HG03025 (cell line): ENCODE data around the gene AMPD1.

ENCODE experiments used
- ATAC-seq: cut with Tn5 transposase; IDR thresholded peaks from one replicate; pipeline ENCODE4 v1.9.1; 2021; ENCODE audit warnings: mild to moderate bottlenecking, moderate library complexity; ENCODE audit not compliant: unreplicated experiment, low FRiP score

The AMPD1 gene

DNA sequence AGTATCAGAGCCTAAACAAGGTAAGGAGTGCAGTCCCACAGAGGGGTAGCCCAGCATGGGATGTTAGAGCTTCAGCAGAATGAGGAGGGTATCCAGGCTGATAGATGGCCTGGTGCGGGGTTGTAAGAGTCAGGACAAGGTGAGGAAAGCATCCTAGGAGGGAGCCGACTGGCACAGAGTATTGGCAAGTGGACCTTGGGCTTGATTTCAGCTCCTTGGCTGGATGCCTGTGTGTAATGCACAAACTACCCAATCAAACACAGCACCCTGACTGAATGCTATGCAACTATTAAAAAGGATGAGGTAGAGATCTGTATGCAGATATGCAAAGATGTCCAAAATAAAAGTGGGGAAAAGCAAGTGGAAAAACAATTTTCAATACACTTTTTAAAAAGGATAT lies 43.5 kb downstream of the AMPD1 start:
- no peak for ATAC-seq

DNA sequence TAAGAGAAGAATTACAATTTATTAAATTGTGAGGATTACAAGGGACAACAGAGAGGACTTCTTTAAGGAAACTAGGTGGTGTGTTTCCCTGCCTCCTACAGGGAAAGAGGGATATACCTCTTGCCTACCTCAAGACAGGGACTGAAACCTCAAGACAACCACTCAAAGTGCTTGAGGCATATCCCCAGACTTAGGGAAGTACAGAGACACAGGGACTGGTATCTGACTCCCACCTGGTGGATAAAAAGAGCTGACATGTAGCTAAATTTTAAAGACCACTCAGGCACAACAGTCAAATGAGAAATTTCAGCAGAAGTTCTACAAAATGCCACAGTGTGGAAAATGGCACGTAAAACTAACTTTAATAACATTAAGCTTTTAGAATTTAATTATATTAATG lies 46.8 kb downstream of the AMPD1 start:
- ATAC-seq = no peak

DNA sequence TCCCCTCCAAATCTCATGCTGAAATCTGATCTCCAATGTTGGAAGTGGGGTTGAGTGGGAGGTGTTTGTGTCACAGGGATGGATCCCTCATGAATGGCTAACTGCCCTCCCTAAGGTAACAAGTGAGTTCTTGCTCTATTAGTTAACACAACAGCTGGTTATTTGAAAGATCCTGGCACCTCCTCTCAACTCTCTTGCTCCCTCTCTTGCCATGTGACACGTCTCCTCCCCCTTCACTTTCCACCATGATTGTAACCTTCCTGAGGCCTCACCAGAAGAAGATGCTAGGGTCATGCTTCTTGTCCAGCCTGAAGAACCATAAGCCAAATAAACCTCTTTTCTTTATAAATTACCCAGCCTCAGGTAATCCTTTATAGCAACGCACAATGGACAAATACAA lies 54.0 kb downstream of the AMPD1 start:
- ATAC-seq = no peak

DNA sequence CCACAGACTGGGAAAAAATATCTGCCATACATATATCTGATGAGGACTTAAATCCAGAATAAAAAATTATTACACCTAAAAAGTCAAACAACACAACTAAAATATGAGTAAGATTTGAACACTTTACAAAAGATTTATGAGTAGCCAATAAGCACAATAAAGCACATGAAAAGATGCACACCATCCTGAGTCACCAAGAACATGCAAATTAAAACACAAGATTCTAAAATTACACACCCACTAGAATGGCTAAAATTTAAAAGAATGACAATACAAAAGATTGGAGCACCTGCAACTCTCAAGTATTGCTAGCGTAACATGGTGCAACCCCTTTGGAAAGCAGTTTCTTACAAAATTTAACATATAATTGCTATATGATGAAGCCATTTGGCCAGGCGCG lies 56.4 kb downstream of the AMPD1 start:
- no peak for ATAC-seq

DNA sequence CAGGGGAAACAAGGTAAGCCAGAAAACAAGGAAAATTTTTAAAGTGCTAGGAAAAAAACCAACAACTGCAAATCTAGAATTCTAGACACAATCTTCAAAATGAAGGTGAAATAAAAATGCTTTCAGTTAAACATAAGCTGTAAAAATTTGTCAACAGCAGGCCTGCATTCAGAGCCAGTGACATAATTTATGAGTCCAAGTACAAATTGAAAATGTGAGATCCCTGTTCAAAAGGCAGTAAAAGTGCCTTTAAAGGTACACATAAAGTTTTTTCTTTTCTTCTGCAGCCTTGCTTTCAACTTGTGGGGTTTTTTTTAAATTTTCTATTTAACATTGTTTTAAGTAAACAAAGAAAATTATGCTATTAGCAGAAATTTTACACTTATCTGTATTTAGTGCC lies 62.9 kb downstream of the AMPD1 start:
- ATAC-seq = no peak

DNA sequence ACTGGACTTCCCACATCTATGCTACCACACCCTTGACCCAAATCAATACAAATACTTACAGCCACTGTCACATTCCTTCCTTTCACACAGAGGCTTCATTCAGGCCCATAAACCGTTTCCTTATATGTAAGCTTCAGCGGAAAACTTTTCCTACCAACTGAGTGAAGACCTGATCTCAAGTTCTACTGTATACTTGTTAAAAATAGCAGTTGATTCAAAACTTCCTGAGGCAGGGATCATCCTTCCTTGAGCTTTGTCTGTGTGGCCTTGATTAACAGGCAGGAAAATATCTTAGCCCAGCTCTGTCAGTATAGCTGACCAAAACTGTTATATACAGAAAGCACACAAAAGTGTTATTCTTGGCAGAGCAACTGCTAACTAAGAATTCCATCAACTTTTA lies 68.2 kb downstream of the AMPD1 start:
- no peak for ATAC-seq

DNA sequence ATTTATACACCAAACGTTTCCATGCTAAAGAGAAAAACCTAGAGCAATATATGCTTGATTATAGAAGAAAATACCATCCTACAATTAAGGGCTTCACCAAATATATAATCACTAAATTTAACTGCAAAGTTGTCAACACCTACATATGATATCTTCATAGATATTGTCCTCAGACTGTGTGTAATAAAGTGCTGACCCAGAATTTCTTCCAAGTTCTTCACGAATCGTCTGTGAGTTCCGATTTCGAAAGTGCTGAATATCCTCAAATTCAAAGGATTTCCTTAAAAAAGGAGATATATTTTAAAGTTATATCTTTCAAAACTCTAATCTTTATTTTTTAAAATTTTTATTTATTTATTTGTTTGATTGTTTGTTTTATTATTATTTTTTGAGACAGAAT lies 72.0 kb downstream of the AMPD1 start:
- ATAC-seq = no peak
